Measurements from ENCODE around the gene GABRB1.

GABRB1 gene

GRCh38 chr4:47045261-47045660 is 13.9 kb downstream of the GABRB1 start:
- Histone ChIP-seq H3K27ac (no peak overlapping the region), H3K4me1 (no peaks in the 10 kb centered on the region), H3K36me3 (no peaks in the 10 kb centered on the region), H3K27me3 (no peaks in the 10 kb centered on the region), H3K9me3 (no peaks in the 10 kb centered on the region), H3K4me3 (no peak overlapping the region)
- intact Hi-C loops (cut with DNase I; ENCODE audit: low total_unique reads): no loop called here
- no peak for TF ChIP-seq CTCF (IDR thresholded peaks at IDR 0.05)
- no peak for DNase-seq

- no peaks in the 10 kb centered on the region for H3K36me3 ChIP-seq
- H3K27ac ChIP-seq: no peak overlapping the region
- H3K4me1 ChIP-seq: no peaks in the 10 kb centered on the region
- H3K9me3 ChIP-seq: no peaks in the 10 kb centered on the region
- DNase-seq: no peak
- no peaks in the 10 kb centered on the region for H3K27me3 ChIP-seq
- no peak for TF ChIP-seq CTCF (IDR thresholded peaks at IDR 0.05)
- intact Hi-C loops (cut with DNase I; ENCODE audit: low total_unique reads): no loop called here
- H3K4me3 ChIP-seq: no peak overlapping the region
Observed at GRCh38 chr4:47049347-47049746, 18.0 kb downstream of the GABRB1 start.

GRCh38 chr4:47050761-47051725 is 19.7 kb downstream of the GABRB1 start:
- Histone ChIP-seq H3K4me1 (no peaks in the 10 kb centered on the region), H3K4me3 (no peak overlapping the region), H3K36me3 (no peaks in the 10 kb centered on the region), H3K9me3 (no peaks in the 10 kb centered on the region), H3K27ac (no peak overlapping the region), H3K27me3 (no peaks in the 10 kb centered on the region)
- DNase-seq: no peak
- intact Hi-C loops (cut with DNase I; ENCODE audit: low total_unique reads): no loop called here
- no peak for TF ChIP-seq CTCF (IDR thresholded peaks at IDR 0.05)

- H3K4me3 ChIP-seq: no peak overlapping the region
- DNase-seq: no peak
- intact Hi-C loops (cut with DNase I; ENCODE audit: low total_unique reads): no loop called here
- TF ChIP-seq CTCF (IDR thresholded peaks at IDR 0.05): no peak
- H3K9me3 ChIP-seq: no peaks in the 10 kb centered on the region
- no peaks in the 10 kb centered on the region for H3K36me3 ChIP-seq
- no peaks in the 10 kb centered on the region for H3K27me3 ChIP-seq
- H3K4me1 ChIP-seq: no peaks in the 10 kb centered on the region
- no peak overlapping the region for H3K27ac ChIP-seq
Observed at GRCh38 chr4:47053485-47053884, 22.1 kb downstream of the GABRB1 start.

- TF ChIP-seq CTCF (IDR thresholded peaks at IDR 0.05): no peak
- intact Hi-C loops (cut with DNase I; ENCODE audit: low total_unique reads): no loop called here
- H3K27ac ChIP-seq: no peak overlapping the region
Observed at GRCh38 chr4:47054130-47054529, 22.8 kb downstream of the GABRB1 start.

More at GRCh38 chr4:47054130-47054529, 22.8 kb downstream of the GABRB1 start:
- H3K9me3 ChIP-seq: no peaks in the 10 kb centered on the region
- no peaks in the 10 kb centered on the region for H3K4me1 ChIP-seq
- no peak overlapping the region for H3K4me3 ChIP-seq
- no peak for DNase-seq
- no peaks in the 10 kb centered on the region for H3K36me3 ChIP-seq
- H3K27me3 ChIP-seq: no peaks in the 10 kb centered on the region

Measured in tibial artery (tissue), 4 donors.